Fibroblast of mammary gland (primary cell): ENCODE measurements around the gene ENDOU.

Experiments
- DNase-seq: peaks from one replicate; pipeline ENCODE4 v3.0.0-alpha.2; 2010; ENCODE audit warnings: low read depth
- H3K4me3 ChIP-seq: 2 replicates; pipeline ENCODE4 v1.5.1; 2011; ENCODE audit warnings: low read depth, mild to moderate bottlenecking, low read length, moderate library complexity; ENCODE audit not compliant: control insufficient read depth
- CTCF ChIP-seq: conservative IDR thresholded peaks from 2 replicates; pipeline ENCODE4 v1.5.1; 2011; ENCODE audit warnings: low read depth, low read length, inconsistent platforms; ENCODE audit not compliant: control insufficient read depth, insufficient read depth

Gene ENDOU

GRCh38 chr12:47755655-47756562 lies 30.6 kb upstream of the ENDOU start:
- no peak overlapping the region for H3K4me3 ChIP-seq
- no peak for TF ChIP-seq CTCF
- no peak for DNase-seq

- TF ChIP-seq CTCF: no peak
- H3K4me3 ChIP-seq: no peak overlapping the region
- DNase-seq: no peak
Observed at GRCh38 chr12:47754881-47755280, 29.6 kb upstream of the ENDOU start.

DNA sequence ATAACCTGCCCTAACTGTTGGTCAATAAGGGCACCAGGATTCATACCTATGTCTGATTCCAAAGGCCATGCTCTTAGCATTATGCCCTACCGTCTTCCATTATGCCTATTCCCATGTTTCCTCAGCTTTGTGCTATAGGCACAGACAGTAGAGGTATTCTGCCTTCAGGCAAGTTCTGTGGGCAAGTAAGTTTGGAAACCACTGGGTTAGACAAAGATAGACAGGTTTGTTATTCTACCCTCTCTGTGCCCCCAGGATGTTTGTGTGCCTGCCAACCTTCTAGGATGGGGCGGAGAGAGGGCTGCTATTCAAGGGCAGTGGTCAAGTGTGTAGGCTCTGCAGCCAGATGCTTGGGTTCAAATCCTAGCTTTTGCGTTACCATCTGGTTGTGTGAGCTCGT lies 28.8 kb upstream of the ENDOU start:
- H3K4me3 ChIP-seq: no peak overlapping the region
- no peak for DNase-seq
- TF ChIP-seq CTCF: no peak

GRCh38 chr12:47753021-47754001 lies 28.0 kb upstream of the ENDOU start:
- no peak overlapping the region for H3K4me3 ChIP-seq
- no peak for TF ChIP-seq CTCF
- no peak for DNase-seq

- DNase-seq: peak; percentile 63
- no peak overlapping the region for H3K4me3 ChIP-seq
- TF ChIP-seq CTCF: no peak
Observed at GRCh38 chr12:47752552-47752951, 27.3 kb upstream of the ENDOU start.

- no peak overlapping the region for H3K4me3 ChIP-seq
- no peak for DNase-seq
- no peak for TF ChIP-seq CTCF
Observed at GRCh38 chr12:47752121-47752520, 26.8 kb upstream of the ENDOU start.
